GM18511 (cell line): ENCODE data around the gene UBTD1.
"Not testable (repeated sequence)": the region's sequence is repeated elsewhere in the genome, so short reads cannot be mapped to it uniquely, and the experiment has no call there.

Experiments used
- ATAC-seq: cut with Tn5 transposase; IDR thresholded peaks from one replicate; pipeline ENCODE4 v1.9.1; 2021; ENCODE audit warnings: mild to moderate bottlenecking, moderate library complexity; ENCODE audit not compliant: unreplicated experiment

UBTD1 gene

GRCh38 chr10:97512993-97513392 lies 14.3 kb downstream of the UBTD1 start:
- ATAC-seq: no peak

GRCh38 chr10:97514344-97514743 lies 15.6 kb downstream of the UBTD1 start:
- ATAC-seq: no peak

DNA sequence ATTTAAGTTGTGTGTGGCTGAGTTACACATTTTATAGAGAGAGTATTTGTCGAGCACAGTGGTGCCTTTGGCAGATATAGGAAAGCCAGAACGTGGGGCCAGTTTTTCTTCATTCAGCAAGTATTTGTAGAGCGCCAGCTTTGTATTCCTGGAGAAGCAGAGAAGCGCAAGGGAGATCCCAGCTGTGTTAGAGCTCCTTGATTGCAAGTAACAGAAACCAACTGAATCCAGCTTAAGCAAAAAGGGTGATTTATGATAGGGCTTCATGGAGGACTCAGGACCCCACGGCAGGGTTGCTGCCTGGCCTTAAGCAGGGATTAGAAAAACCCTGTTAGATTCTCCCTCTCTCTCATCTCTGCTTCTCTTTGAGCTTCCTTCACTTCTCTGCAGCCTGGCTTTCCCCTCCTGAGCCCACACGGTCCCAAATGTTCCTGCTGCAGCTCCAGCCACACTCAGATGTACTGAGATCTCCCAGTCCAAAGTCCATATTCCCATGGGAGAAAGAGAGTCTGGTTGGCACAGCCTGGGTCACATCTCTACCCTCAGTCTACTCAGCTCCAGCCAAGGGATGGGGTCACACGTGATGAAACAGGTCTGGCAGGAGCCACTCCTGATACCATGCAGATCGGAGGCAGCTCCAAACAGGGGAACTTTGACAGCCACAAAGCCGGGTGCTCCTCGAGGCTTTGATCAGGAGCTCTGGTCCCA lies 16.7 kb downstream of the UBTD1 start:
- no peak for ATAC-seq

DNA sequence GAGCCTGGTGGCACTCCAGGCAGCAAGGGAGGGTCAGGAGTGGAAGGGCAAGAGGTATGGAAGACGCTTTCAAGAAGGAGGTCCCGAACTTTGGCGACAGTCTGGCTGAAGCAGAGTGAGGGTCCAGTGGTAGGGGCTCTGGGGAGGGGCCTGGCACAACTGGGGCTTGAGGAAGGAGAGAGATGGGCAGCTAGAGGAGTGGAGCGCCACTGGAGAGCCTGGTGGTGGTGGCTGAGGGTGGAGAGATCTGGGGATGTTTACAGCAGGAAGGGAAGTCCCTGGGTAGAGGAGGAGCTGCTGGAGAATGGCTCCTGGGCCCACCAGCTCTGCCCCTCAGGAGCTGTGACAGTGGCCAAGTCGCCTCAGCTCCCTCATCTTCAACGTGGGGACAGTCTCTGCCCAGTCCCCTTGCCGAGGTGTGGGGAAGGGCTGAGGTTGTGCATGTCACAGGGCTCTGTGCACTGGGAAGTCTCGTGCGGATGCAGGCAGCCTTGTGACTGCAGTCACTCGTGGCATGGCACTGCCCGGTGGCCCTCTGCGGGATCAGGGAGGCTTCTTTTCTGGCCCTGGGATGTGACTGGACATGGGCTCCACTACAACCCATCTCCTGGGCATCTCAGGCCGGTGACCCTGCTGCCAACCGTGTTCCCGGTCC lies 18.5 kb downstream of the UBTD1 start:
- ATAC-seq: no peak

DNA sequence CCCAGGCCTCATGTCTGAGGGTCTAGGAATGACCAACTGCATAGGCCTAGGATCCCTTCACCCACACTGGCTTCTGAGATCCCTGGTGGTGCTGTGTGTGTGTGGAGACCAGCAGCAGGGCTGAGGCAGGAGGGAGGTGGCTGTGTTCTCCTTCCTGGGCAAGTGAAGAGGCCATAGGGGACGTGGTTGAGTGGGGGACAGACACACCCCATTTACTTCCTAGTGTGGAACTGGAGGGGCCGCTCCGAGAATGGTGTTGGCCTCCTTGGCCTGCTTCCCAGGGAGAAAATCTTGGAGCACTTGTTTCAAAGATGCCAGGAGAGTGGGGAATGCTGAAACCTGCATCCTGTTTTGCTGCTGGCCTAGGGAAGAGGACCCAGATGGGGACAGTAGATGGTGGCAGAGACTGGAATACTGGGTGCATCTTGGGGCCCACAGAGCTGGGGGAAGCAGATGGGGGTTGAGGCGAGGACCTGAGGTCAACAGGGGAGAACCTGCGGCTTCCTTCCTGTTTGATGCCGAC lies 19.1 kb downstream of the UBTD1 start:
- no peak for ATAC-seq

- no peak for ATAC-seq
Measured at GRCh38 chr10:97518301-97519043, 19.7 kb downstream of the UBTD1 start.

- no peak for ATAC-seq
Measured at GRCh38 chr10:97519342-97519741, 20.6 kb downstream of the UBTD1 start.

- no peak for ATAC-seq
Measured at GRCh38 chr10:97520520-97520919, 21.8 kb downstream of the UBTD1 start.

DNA sequence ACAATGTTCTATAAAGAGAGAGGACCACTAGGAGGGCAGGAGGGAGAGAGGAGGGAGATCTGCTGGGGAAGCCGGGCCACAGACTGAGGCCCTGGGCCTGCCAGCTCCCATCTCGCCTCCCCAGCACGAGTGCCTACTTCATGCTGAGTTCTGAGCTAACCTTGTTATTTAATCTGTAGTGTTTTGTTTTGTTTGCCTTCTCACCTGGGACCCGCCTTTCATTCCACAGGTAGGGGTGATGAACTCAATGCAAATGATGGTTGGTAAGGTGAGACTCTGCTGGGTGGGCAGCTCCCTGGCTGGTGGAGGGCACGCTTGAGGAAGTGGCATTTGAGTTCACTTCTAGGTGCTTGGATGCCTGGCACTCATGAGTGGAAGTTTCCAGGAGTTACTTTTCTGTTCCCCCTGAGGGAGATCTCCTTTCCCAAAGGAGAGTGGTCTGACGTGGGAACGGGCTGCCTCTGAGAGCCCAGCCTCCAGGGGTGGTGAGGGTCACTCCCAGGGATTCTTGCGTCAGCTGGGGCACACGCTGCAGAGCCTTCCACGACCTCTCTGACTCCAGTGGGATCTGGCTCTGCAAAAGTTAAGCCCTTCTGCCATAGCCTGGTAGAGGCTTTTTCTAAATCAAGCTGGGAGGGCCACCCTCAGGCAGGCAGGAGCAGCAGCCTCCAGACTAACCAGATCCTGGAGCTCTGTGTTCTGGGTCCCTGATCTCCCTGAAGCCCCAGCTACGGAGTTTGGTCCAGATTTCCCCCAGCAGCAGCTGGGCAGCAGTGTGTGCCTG lies 22.4 kb downstream of the UBTD1 start:
- no peak for ATAC-seq

DNA sequence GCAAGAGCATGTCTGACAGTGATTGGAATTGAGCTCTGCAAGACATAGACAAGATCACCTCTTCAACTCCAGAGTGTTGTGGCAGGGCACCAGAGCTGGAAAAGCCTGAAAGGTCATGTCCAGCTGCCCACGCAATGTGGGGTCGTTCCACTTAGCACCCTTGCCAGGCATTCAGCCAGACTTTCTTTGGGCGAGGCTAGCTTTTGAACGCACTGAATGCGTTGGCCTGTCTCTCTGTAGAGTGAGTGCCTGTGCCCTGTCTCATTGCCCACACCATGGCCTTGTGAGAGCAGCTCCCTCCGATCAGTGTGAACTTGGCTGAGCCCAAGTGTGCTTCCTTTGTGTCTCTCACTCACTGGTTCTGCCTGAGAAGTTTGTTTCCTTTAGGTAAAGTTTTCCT lies 23.3 kb downstream of the UBTD1 start:
- no peak for ATAC-seq

DNA sequence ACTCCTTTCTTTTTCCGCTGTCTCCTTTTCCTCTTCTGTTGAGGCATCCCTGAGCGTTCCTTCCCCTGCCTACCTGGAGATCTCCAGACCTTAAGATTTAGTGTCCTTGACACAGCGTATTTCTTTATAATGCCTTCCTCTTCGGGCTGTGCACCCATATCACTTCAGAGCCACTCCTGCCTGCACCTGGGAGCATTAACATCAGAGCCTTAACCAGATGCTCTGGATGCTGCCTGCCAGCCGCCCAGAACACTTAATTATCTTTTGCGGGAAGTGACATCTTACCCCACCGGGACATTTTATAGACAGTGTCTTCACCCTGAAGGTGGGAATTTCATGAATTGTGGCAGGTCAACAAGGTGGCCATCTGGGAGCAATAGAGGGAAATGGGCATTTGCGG lies 24.2 kb downstream of the UBTD1 start:
- ATAC-seq: no peak

- ATAC-seq: no peak
Measured at GRCh38 chr10:97525086-97525485, 26.4 kb downstream of the UBTD1 start.

- ATAC-seq: no peak
Measured at GRCh38 chr10:97525683-97526110, 27.0 kb downstream of the UBTD1 start.

DNA sequence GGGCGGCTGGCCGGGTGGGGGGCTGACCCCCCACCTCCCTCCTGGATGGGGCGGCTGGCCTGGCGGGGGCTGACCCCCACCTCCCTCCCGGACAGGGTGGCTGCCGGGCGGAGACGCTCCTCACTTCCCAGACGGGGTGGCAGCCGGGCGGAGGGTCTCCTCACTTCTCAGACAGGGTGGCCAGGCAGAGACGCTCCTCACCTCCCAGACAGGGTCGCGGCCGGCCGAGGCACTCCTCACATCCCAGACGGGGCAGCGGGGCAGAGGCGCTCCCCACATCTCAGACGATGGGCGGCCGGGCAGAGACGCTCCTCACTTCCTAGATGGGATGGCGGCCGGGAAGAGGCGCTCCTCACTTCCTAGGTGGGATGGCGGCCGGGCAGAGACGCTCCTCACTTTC lies 30.2 kb downstream of the UBTD1 start:
- ATAC-seq: not testable (repeated sequence)

DNA sequence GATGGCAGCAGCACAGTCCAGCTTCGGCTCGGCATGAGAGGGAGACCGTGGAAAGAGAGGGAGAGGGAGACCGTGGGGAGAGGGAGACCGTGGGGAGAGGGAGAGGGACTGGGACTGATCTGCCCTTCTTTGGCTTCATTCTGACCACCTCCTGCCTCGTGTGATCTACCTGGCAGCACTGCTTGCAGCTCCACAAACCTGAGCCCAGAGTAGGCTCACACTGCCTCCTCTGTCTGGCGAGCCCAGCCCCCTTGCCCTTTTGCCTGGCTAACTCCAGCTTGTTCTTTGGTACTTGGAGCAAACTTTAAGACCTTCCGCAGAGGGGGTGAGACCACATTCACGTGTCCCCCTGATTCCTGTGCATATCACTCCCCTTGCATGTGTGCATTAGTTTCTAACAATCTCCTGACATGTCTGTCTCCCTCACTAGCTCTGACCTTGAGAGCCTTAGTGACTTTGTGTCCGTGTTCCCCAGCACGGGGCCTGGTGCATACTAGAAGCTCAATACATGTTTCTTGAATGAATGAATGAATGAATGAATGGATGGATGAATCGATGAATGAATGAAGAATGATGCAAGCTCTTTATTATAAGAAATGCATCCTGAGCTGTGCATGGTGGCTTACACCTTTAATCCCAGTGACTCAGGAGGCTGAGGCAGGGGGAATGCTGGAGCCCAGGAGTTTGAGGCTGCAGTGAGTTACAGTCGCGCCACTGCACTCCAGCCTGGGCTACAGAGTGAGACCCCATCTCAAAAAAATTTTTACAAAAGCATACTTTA lies 31.2 kb downstream of the UBTD1 start:
- no peak for ATAC-seq

DNA sequence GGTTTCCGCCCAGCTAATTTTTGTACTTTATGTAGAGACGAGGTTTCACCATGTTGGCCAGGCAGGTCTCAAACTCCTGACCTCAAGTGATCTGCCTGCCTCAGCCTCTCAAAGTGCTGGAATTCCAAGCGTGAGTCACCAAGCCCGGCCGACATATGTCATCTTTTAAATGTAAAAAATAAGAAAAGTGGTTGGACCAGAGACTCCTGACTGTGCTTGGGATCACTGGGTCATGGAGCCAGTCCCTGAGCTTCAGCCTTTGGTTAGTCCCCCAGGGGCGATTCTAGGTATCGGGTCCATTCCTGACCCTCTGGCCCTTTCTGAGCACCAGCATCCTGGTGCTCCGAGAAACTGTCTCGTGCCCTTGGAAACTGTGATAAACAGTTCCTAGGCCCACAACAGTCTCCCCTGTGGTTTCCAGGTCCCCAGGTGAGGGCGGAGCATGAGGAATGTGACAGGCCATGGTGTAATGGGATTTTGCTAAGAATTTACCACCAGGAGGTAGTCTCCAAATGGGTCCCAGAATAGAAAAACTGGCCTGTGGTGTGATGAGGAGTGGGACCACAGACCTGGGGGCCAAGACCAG lies 32.8 kb downstream of the UBTD1 start:
- no peak for ATAC-seq

DNA sequence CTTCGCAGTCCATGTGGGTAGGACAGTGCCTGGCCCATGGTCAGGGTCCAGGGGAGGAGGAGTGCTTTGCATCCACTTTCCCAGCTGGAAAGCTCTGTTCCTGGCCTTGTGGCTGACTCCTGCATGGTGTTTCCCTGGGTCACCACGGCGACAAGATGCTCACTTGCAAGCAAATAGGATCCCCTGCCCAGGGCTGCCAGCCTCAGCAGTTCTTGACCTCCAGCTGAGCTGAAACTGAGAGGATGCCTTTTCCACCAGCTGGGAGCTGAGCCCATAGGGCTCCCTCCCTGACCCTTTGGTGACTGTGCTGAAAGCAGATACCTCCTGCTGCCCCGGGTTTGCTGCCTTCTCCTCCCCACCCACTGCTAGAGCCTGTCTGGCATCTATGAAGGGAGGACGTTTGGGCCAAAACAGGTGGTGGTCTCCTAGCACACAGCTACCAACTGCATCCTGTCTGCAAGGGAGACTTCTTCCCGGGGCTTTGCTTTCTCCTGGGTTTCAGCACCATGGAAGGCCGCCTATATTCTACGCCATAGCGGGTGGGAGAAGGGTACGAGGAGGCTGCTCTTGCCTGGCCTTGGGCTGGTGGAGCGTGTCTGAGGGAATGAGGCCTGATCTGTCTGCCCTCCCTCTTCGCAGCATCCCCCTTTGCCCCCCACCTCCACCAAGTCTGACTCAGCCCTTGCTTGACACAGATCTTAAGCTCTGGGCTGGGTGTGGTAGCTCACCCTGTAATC lies 34.4 kb downstream of the UBTD1 start:
- ATAC-seq: no peak

DNA sequence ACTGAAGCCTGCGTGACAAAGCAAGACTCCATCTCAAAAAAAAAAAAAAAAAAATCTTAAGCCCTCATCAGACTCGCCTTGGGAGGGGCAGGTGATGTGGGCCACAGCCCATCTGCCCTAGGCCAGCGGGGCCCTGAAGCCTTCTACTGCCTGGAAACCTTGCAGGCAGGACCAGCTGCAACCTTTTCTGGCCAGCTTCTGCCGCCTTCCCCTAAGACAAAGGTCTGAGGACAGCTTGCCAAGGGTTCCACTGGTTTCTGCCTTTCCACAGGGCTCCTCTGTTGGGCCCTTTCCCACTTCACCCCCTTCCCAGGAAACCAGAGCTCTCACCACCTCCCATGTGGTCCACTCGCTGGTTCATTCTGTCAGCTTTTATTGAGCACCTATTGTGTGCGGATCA lies 35.2 kb downstream of the UBTD1 start:
- no peak for ATAC-seq

DNA sequence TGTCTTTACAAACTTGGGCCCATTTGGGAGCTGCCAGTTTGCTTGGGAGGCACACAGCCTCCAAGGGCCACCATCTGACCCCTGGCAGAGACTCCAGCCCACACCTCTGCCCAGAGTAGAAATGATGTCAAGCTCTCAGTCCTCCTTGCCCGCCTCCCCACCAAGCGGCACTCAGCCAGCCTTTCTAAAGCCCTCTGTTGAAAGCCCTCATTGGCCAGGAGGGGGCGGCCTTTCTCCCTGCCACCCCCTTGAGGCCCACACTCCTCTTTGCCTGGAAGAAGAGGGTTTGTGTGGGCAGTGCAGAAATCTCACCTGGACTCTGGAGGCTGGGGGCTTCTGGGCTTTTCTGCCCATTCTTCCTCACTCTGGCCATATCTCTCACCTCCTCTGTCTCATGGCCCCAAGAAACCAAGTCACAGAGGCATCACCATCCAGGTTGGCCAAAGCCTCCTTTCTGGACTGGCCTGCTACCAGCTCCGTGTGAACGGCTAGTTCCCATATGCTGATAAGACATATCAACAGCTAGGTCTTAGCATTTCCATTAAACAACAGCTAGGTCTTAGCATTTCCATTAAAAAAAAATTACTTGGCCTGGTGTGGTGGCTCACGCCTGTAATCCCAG lies 36.1 kb downstream of the UBTD1 start:
- ATAC-seq: no peak
